GM23338 (cell line): ENCODE measurements around the gene ZGPAT. TPM values are rescaled to one million over a fixed set of nuclear protein-coding genes. Genes with fewer than 3 reads are reported as not detected.

Experiments used
- ATAC-seq: fragments of 200-7000 bp; cut with Tn5 transposase; 3 replicates; pipeline ENCODE4 v1.9.1; 2020
- DNase-seq: peaks from one replicate; pipeline ENCODE4 v3.0.0-alpha.2; 2015; ENCODE audit warnings: low spot score
- H2AFZ ChIP-seq: fragments of 200-600 bp; sonication (generic); 2 replicates; pipeline ENCODE4 v1.8.0; 2016; ENCODE audit warnings: antibody characterized with exemption, mild to moderate bottlenecking, moderate library complexity
- H3F3A ChIP-seq: fragments of 200-600 bp; sonication (generic); replicated peaks from 2 replicates; pipeline ENCODE4 v1.8.0; 2017; ENCODE audit warnings: antibody characterized with exemption, mixed run types, low read depth
- H3K27ac ChIP-seq: fragments of 200-600 bp; sonication (generic); 2 replicates; pipeline ENCODE4 v1.6.1; 2016; ENCODE audit warnings: low read depth
- H3K27me3 ChIP-seq: fragments of 200-600 bp; sonication (generic); 2 replicates; pipeline ENCODE4 v1.8.0; 2016; ENCODE audit warnings: mild to moderate bottlenecking, mixed run types, moderate library complexity; ENCODE audit not compliant: insufficient read depth
- H3K36me3 ChIP-seq: fragments of 200-600 bp; sonication (generic); 2 replicates; pipeline ENCODE4 v1.8.0; 2016; ENCODE audit warnings: mild to moderate bottlenecking; ENCODE audit not compliant: insufficient read depth
- H3K4me1 ChIP-seq: fragments of 200-600 bp; sonication (generic); 2 replicates; pipeline ENCODE4 v1.8.0; 2016; ENCODE audit warnings: mild to moderate bottlenecking, moderate library complexity; ENCODE audit not compliant: insufficient read depth
- H3K4me2 ChIP-seq: fragments of 200-600 bp; sonication (generic); 2 replicates; pipeline ENCODE4 v1.7.1; 2017; ENCODE audit warnings: mixed run types
- H3K4me3 ChIP-seq: fragments of 200-600 bp; sonication (generic); 2 replicates; pipeline ENCODE4 v1.6.1; 2016; ENCODE audit warnings: mixed run types
- H3K79me2 ChIP-seq: fragments of 200-600 bp; sonication (generic); replicated peaks from 2 replicates; pipeline ENCODE4 v1.8.0; 2017; ENCODE audit warnings: mild to moderate bottlenecking; ENCODE audit not compliant: insufficient read depth
- H3K9me2 ChIP-seq: fragments of 200-600 bp; sonication (generic); 2 replicates; pipeline ENCODE4 v1.8.0; 2017; ENCODE audit not compliant: insufficient read depth
- H4K20me1 ChIP-seq: fragments of 200-600 bp; sonication (generic); replicated peaks from 2 replicates; pipeline ENCODE4 v1.8.0; 2017; ENCODE audit warnings: mild to moderate bottlenecking; ENCODE audit not compliant: insufficient read depth
- H3K27ac Mint-ChIP-seq: 2 replicates; pipeline ENCODE4 v1.8.0; 2020; ENCODE audit warnings: inconsistent platforms, mild to moderate bottlenecking, moderate library complexity, mixed read lengths
- H3K27me3 Mint-ChIP-seq: 3 replicates; pipeline ENCODE4 v1.8.0; 2022; ENCODE audit warnings: low read depth, mild to moderate bottlenecking, moderate library complexity, mixed read lengths, inconsistent platforms; ENCODE audit not compliant: insufficient read depth, poor library complexity
- H3K36me3 Mint-ChIP-seq: 3 replicates; pipeline ENCODE4 v1.8.0; 2021; ENCODE audit warnings: low read depth, mild to moderate bottlenecking, inconsistent platforms, moderate library complexity, mixed read lengths
- H3K4me1 Mint-ChIP-seq: 3 replicates; pipeline ENCODE4 v1.8.0; 2020; ENCODE audit warnings: mild to moderate bottlenecking, inconsistent platforms, mixed read lengths
- H3K4me3 Mint-ChIP-seq: 3 replicates; pipeline ENCODE4 v1.8.0; 2021; ENCODE audit warnings: moderate library complexity, mild to moderate bottlenecking, inconsistent platforms, mixed read lengths
- H3K9me3 Mint-ChIP-seq: 3 replicates; pipeline ENCODE4 v1.8.0; 2020; ENCODE audit warnings: moderate library complexity, mild to moderate bottlenecking, inconsistent platforms, mixed read lengths
- CREB1 ChIP-seq: fragments of 250-450 bp; sonication (Bioruptor Pico); IDR thresholded peaks from 2 replicates; pipeline ENCODE4 v1.5.0; 2020; ENCODE audit warnings: low read depth, mild to moderate bottlenecking, moderate library complexity
- CTCF ChIP-seq, 2 experiments: fragments of 200-600 bp in 1 of 2; sonication (generic) in 1 of 2; conservative IDR thresholded peaks; 2 replicates each; pipeline versions ENCODE4 v1.5.1 to v1.6.1; 2016 to 2017; ENCODE audit warnings: antibody characterized with exemption in 2 of 2, low read depth in 2 of 2, mild to moderate bottlenecking in 2 of 2, moderate library complexity in 1 of 2
- ETS1 ChIP-seq: IDR thresholded peaks from 2 replicates; pipeline ENCODE4 v1.6.1; 2016; ENCODE audit warnings: antibody characterized with exemption
- NANOG ChIP-seq: IDR thresholded peaks from 2 replicates; pipeline ENCODE4 v1.6.1; 2016; ENCODE audit warnings: antibody characterized with exemption, borderline replicate concordance
- POLR2AphosphoS5 ChIP-seq: IDR thresholded peaks from 2 replicates; pipeline ENCODE4 v1.6.1; 2016; ENCODE audit warnings: antibody characterized with exemption, low read depth
- REST ChIP-seq: IDR thresholded peaks from one replicate; pipeline ENCODE4 v1.6.1; 2018; ENCODE audit warnings: antibody characterized with exemption; ENCODE audit not compliant: unreplicated experiment
- STAT1 ChIP-seq: IDR thresholded peaks from one replicate; pipeline ENCODE4 v1.6.1; 2016; ENCODE audit warnings: antibody characterized with exemption; ENCODE audit not compliant: unreplicated experiment
- ZNF114 ChIP-seq: fragments of 250-450 bp; sonication (Bioruptor Pico); IDR thresholded peaks from 2 replicates; pipeline ENCODE4 v1.5.0; 2020; ENCODE audit warnings: mild to moderate bottlenecking, moderate library complexity
- ZNF331 ChIP-seq: fragments of 250-450 bp; sonication (Bioruptor Pico); IDR thresholded peaks from 2 replicates; pipeline ENCODE4 v1.5.0; 2020; ENCODE audit warnings: low read depth, mild to moderate bottlenecking, moderate library complexity
- polyA plus RNA-seq: library from polyadenylated mRNA; unstranded; fragments of >200 nt; fragmentation: Nextera tagmentation; extraction: Ambion mirVana; gene quantifications from 2 replicates; pipeline ENCODE4 v1.2.1, GENCODE V29; 2016
- total RNA-seq: library from RNA; depleted of rRNA; stranded (reverse); fragments of >200 nt; shearing (Covaris generic); gene quantifications from 2 replicates; pipeline ENCODE4 v1.2.3, GENCODE V29; 2014
- TF ChIP-seq, protein P1 (sequence below): fragments of 250-450 bp; sonication (Bioruptor Pico); IDR thresholded peaks from 2 replicates; pipeline ENCODE4 v1.5.0; 2020; ENCODE audit warnings: mild to moderate bottlenecking, moderate library complexity

Gene ZGPAT
- total and polyA plus RNA-seq, 2 experiments from 2014 or later: 25.0 to 39.2 TPM

GRCh38 chr20:63665708-63666107, 42.1 kb upstream of the ZGPAT start (continued):
- TF ChIP-seq CREB1 (CRISPR knock-in tag) (no peak), ZNF114 (CRISPR knock-in tag) (no peak), POLR2AphosphoS5 (no peak), CTCF (conservative IDR thresholded peaks at IDR 0.05; ENCODE audit: low read depth in 2 of 2) (no peak)

DNA sequence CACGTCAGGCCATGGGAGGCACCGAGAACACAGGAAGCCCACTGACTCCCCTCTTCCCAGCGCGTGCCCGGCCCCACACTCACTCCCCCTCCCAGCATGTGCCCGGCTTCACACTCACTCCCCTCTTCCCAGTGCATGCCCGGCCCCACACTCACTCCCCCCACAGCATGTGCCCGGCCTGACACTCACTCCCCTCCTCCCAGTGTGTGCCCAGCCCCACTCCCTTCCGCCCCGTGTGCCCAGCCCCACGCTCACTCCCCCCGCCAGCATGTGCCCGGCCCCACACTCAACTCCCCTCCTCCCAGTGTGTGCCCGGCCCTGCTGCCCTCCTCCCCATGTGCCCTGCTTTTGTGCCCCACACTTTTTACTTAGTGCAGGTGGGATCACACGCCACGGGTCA, 40.0 kb upstream of the ZGPAT start:
- no peaks in the 10 kb centered on the region for H3K9me3 Mint-ChIP-seq
- H3K4me2 ChIP-seq: no peak overlapping the region
- H3K36me3 ChIP-seq: no peaks in the 10 kb centered on the region
- peaks cover 4% of the 10 kb centered on the region for H3K4me1 Mint-ChIP-seq
- no peak overlapping the region for H2AFZ ChIP-seq
- no peaks in the 10 kb centered on the region for H3F3A ChIP-seq
- no peaks in the 10 kb centered on the region for H3K79me2 ChIP-seq
- no peaks in the 10 kb centered on the region; the same call in 1 of the 2 replicates for H4K20me1 ChIP-seq
- H3K4me3 ChIP-seq: no peak overlapping the region
- DNase-seq: no peak
- H3K27me3 Mint-ChIP-seq: peaks cover 11% of the 10 kb centered on the region
- no peaks in the 10 kb centered on the region for H3K9me2 ChIP-seq
- no peaks in the 10 kb centered on the region for H3K27me3 ChIP-seq
- H3K4me1 ChIP-seq: no peaks in the 10 kb centered on the region
- peaks cover 46% of the 10 kb centered on the region for H3K36me3 Mint-ChIP-seq
- no peak overlapping the region for H3K27ac ChIP-seq
- ATAC-seq: no peak
- H3K27ac Mint-ChIP-seq: no peak overlapping the region
- H3K4me3 Mint-ChIP-seq: no peak overlapping the region
- TF ChIP-seq POLR2AphosphoS5 (no peak), ETS1 (no peak), CTCF (conservative IDR thresholded peaks at IDR 0.05; ENCODE audit: low read depth in 2 of 2) (no peak), REST (no peak), STAT1 (no peak), CREB1 (CRISPR knock-in tag) (no peak), ZNF114 (CRISPR knock-in tag) (no peak), ZNF331 (CRISPR knock-in tag) (no peak), NANOG (no peak)
- TF ChIP-seq, protein P1, sequence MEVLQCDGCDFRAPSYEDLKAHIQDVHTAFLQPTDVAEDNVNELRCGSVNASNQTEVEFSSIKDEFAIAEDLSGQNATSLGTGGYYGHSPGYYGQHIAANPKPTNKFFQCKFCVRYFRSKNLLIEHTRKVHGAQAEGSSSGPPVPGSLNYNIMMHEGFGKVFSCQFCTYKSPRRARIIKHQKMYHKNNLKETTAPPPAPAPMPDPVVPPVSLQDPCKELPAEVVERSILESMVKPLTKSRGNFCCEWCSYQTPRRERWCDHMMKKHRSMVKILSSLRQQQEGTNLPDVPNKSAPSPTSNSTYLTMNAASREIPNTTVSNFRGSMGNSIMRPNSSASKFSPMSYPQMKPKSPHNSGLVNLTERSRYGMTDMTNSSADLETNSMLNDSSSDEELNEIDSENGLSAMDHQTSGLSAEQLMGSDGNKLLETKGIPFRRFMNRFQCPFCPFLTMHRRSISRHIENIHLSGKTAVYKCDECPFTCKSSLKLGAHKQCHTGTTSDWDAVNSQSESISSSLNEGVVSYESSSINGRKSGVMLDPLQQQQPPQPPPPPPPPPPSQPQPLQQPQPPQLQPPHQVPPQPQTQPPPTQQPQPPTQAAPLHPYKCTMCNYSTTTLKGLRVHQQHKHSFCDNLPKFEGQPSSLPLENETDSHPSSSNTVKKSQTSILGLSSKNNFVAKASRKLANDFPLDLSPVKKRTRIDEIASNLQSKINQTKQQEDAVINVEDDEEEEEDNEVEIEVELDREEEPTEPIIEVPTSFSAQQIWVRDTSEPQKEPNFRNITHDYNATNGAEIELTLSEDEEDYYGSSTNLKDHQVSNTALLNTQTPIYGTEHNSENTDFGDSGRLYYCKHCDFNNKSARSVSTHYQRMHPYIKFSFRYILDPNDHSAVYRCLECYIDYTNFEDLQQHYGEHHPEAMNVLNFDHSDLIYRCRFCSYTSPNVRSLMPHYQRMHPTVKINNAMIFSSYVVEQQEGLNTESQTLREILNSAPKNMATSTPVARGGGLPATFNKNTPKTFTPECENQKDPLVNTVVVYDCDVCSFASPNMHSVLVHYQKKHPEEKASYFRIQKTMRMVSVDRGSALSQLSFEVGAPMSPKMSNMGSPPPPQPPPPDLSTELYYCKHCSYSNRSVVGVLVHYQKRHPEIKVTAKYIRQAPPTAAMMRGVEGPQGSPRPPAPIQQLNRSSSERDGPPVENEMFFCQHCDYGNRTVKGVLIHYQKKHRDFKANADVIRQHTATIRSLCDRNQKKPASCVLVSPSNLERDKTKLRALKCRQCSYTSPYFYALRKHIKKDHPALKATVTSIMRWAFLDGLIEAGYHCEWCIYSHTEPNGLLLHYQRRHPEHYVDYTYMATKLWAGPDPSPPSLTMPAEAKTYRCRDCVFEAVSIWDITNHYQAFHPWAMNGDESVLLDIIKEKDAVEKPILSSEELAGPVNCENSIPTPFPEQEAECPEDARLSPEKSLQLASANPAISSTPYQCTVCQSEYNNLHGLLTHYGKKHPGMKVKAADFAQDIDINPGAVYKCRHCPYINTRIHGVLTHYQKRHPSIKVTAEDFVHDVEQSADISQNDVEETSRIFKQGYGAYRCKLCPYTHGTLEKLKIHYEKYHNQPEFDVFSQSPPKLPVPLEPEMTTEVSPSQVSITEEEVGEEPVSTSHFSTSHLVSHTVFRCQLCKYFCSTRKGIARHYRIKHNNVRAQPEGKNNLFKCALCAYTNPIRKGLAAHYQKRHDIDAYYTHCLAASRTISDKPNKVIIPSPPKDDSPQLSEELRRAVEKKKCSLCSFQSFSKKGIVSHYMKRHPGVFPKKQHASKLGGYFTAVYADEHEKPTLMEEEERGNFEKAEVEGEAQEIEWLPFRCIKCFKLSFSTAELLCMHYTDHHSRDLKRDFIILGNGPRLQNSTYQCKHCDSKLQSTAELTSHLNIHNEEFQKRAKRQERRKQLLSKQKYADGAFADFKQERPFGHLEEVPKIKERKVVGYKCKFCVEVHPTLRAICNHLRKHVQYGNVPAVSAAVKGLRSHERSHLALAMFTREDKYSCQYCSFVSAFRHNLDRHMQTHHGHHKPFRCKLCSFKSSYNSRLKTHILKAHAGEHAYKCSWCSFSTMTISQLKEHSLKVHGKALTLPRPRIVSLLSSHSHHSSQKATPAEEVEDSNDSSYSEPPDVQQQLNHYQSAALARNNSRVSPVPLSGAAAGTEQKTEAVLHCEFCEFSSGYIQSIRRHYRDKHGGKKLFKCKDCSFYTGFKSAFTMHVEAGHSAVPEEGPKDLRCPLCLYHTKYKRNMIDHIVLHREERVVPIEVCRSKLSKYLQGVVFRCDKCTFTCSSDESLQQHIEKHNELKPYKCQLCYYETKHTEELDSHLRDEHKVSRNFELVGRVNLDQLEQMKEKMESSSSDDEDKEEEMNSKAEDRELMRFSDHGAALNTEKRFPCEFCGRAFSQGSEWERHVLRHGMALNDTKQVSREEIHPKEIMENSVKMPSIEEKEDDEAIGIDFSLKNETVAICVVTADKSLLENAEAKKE: no peak
